HTERT RPE-1 (cell line): Measurements from ENCODE around the gene TRMT6.

Experiments used
- in situ Hi-C: fragments of 300-500 bp; cut with MboI; formaldehyde crosslinking; loops from 4 replicates; pipeline ENCODE4 v1.14.3; 2020; ENCODE audit warnings: low sequenced_read_pairs

Gene TRMT6

DNA sequence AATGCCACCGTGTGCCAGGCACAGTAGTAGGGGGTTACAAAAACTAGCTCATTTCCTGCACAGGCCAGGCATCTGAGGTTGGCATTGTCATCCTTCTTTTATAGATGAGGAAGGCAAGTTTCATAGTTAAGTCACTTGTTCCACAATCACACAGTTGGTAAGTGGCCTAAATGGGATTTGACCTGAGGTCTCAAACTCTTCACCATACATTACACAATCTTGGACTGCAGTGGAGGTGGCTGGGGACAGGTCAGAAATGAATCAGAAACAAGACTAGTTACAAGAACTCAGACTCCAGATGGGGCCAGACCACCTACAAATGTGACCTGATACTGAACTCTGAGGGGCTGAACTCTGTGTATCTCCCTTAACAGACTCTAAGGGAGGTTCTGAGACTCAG lies 49.4 kb downstream of the TRMT6 start:
- in situ Hi-C loops: no loop called here

GRCh38 chr20:5899444-5899843 lies 50.9 kb downstream of the TRMT6 start:
- in situ Hi-C loops: no loop called here

DNA sequence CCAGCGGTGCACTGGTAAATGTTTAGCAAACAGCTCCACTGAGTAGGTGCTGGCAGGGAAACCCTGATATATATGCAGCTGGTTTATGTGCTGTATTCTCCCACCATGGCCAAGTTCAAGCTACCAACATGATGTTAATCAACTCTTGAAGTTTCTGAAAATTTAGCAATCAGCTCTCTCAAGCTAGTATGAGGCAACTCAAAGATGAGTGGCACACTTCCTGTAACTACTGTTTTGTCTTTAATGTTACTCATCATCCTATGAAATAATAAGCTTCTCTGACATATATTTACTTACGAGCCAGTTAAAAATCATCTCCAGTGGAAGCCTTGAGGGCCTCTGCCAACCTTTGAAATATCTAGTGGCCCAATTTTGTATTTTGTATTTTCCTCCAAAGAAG lies 54.7 kb downstream of the TRMT6 start:
- in situ Hi-C loops: no loop called here

DNA sequence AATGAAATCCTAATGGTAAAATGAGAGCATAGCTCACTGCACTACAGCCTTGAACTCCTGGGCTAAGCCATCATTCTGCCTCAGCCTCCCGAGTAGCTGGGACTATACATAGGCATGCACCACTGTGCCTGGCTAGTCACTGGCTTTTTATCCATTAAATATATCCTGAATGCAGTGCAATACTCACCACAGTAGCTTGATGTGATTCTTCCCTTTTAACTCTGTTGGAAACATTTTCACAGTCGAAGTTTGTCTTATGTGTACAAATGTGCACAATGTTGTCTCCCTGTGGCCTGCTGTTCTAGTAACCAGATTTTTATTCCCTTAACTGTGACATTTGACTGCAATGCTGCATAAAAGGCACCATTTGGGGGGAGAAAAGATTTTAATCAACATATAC lies 56.7 kb downstream of the TRMT6 start:
- in situ Hi-C loops: no loop called here

DNA sequence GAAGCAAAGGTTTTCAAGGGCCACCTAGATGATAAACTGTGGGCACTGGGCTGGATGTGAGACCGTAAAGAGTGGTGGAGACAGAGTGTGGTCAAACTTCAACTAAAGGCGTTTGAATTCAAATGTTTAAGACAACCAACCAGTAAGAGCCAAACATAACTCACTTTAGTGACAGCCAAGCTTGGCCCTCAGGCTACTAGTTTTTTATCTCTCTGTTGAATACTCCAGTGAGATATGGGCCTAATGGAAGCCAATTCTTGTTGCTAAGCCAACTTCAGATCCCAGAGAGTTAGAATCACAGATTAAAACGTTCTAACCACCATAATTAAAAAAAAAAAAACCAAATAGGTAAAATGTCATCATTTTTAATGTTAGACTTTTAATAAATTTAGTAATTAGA lies 57.3 kb downstream of the TRMT6 start:
- in situ Hi-C loops: no loop called here

DNA sequence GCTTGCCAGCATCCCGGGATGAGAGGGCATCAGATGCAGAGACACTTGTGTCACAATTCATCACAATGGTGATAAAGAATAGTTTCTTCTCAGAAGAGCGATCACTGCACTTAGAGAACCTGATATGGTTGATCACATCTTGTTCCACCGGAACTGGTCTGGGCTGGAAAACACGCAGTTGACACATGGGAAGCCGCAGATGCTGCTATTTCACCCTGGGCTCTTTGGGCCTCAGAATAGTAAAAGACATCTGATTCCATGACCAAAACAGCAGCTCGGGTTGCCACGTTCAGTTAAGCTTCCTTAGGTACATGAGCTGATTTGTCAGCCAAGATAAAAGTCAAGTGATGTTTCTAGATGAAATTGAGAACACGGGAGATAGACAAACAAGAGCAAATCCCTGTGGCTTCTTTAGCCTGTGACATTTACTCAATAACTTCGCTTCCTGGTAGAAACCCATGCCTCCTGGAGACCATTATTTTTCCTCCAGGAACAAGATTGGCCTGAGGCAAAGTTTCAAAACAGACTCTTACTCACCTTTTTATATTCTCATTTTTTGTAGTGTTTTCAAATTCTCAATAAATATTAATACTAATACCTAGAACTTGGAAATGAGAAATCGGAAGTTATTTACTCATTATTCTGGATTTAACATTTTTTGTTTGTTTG lies 59.4 kb downstream of the TRMT6 start:
- in situ Hi-C loops: no loop called here

DNA sequence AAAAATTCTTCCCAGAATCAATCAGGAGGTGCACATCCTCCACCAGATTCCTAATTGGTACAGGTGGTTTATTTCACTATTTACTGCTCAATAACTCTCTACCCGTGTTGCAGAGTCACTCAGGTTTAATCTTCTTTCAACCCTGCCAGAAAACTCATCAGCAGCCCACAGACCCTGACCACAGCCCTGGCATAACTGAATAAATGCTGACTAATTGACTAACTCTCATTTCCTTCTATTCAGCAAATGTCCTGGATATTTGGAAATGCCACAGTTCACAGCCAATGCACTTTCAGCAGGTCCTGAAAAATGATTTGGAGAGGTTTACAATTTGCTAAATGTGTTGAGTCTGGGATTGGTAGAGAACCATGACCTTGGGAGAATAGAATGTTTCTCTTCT lies 62.3 kb downstream of the TRMT6 start:
- in situ Hi-C loops: no loop called here

- in situ Hi-C loops: no loop called here
Observed at GRCh38 chr20:5887386-5887785, 62.9 kb downstream of the TRMT6 start.
